NCI-H2081 treated with DMSO at 0.1 percent for 48 hours (cell line): ENCODE results near the gene COL9A3.

Experiments used
- DNase-seq: peaks from one replicate; lab custom pipeline; 2025; lab: John Stamatoyannopoulos, UW

Gene COL9A3

DNA sequence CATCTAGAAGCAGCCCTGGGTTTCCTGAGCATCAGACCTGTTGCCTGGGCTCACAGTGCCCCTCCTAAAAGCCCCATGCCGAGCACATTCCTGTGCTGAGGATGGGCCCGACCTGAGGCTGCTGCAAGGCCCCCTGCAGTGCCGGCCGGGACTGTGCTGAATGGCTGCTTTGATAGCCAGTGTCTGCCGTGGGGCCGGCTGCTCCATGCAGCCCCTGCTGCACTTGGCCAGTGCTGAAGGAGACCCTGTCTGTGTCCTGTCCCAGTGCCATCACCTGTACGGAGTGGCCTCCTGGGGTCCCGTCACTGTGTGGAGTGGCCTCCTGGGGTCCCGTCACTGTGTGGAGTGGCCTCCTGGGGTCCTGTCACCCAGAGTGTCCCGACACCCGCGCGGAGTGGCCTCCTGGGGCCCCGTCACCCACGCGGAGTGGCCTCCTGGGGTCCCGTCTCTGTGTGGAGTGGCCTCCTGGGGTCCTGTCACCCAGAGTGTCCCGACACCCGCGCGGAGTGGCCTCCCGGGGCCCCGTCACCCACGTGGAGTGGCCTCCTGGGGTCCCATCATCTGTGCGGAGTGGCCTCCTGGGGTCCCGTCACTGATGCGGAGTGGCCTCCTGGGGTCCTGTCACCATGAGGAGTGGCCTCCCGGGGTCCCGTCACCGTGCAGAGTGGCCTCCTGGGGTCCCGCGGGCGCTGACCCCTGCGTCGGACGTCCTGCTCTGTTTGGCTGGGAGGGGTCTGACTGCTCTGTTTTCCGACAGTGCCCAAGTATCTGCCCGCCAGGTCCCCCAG lies 7.0 kb downstream of the COL9A3 start:
- no peak for DNase-seq

DNA sequence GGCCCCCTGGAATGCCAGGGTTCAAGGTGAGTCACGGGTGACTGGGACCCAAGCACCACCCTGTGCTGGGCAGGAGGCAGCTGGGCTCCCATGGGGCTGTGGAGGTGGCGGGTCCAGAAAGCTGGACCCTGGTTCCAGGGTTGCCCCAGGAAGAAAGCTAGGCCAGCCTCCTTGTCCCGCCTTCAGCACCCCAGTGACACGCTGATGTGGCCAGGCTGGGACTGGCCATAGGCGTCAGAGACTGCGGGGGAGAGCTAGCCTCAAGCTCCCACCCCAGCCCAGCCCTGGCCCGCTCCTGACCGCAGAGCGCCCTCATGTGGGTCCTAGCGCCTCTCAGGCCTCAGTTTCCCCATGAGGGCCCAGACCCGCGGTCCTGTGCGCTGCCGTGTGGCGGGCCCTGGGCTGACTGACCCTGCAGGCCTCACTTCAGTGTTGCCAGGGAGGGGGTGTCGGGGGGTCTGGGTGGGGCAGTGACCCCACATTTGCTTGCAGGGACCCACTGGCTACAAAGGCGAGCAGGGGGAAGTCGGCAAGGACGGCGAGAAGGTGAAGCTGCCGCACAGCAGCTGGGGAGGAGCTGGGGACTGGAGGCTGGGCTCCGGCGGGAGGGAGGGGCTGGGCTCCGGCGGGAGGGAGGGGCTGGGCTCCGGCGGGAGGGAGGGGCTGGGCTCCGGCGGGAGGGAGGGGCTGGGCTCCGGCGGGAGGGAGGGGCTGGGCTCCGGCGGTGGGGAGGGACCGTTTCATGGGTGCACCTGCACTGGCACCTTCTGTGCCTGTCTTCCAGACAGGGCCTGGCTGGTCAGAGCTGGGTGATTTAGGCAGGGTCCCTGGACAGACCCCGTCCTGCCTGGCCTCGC lies 7.9 kb downstream of the COL9A3 start:
- DNase-seq: no peak

DNA sequence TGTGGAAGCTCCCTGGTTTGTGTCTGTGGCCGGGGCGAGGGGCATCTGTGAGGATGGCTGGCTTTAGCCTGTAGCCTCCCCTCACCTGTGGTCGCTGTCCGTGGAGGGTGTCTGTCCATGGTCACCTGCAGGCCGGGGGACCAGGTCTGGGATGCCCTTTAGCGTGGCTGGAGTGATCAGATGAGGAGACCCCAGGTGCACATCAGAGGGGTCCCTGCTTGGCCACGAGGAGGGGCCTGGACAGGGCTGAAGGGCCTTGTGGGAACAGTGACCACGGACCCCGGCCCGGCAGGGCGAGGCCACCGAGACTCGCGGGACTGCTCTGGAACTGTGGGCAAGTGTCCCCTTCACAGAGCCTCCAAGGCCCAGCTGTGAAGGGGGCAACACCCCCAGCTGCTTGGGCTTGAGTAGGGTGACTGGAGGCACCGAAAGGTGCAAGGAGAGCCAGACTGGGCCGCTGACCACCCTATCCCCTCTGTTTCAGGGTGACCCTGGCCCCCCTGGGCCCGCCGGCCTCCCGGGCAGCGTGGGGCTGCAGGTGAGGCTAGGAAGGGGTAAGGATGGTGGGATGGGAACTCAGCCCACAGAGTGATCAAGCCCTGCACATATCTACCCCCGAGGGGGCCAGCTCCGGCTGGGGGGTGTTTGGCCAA lies 8.6 kb downstream of the COL9A3 start:
- no peak for DNase-seq

DNA sequence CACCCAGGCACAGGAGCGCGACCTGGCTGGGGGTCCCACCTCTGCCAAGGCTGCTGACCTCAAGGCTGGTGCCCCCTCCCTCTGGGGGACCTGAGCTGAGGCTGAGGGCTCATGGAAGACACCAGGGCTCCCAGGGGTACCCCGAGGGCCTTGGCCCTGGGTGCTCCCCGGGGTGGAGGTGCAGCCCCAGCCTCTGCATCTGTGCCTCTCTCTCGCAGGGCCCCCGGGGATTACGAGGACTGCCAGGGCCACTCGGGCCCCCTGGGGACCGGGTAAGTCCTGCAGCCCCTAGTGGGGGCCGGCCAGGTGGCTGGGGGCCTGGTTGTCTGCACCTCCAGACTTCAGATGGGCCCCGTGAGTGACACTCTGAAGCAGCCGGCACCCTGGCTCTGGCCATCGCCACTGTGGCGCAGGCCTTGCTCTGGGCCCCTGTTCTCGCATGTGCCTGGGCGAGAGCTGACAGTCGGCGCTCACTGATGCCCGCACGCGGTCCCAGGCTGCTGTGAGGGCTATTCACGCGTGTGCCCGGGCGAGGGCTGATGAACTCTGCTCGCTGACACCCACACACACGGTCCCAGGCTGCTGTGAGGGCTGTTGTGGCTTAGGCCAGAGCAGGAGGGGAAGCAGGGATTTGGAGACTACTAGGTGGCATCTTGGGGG lies 9.3 kb downstream of the COL9A3 start:
- no peak for DNase-seq

DNA sequence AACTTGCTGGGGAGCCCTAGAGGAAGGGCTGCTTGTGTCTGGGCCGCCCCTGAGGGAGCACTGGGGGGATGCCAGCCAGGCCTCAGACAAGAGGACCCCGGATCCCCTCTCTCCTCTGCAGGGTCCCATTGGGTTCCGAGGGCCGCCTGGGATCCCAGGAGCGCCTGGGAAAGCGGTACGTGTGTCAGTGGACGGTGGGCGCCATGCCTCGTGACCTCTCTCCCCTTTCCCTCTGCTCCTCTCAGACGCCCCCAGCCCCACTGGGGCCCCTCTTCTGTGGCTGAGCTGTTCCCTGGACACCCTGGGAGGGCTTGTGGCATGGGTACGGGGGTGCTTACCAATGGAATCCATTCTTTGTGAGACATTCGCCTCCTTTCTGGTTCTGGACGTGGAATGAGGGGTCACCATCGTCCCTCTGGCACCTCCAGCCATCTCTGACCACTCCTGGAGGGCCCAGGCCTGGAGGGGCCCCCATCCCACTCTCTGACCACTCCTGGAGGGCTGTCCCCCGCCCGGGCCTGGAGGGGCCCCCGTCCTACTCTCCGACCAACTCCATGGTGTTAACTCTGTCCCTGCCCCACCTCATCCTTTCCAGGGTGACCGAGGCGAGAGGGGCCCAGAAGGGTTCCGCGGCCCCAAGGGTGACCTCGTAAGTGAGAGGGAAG lies 9.9 kb downstream of the COL9A3 start:
- DNase-seq: no peak

DNA sequence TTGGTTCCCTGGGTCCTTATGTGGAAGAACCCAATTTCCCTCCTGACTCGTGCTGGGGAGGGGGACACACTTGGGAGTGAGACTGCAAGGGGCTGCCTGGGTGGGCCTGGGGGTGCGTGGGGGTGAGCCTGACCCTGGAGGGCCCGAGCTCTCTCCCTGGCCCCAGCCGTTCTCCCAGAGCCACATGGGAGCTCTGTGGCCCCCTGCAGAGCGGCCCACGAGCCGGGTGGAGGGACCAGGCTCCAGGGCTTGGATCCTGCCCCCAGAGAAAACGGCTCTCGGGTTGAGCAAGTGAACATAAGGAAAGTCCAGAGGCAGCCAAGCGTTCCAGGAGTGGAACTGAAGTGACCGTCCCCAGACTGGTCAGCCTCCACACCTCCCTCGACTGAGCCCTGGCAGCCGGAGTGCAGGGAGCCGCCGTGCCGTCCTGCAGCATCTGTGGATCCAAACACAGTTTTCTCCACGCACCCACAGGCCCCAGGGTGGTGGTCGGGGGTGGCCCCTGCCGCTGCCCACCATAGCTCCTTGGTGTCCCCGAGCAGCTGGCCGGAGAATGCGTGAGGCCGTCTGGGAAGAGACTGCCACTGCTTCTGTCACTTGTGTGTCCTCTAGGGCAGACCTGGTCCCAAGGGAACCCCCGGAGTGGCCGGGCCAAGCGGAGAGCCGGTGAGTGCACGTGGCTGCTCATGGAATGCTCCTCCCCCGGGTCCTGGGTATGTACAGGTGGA lies 10.6 kb downstream of the COL9A3 start:
- no peak for DNase-seq

DNA sequence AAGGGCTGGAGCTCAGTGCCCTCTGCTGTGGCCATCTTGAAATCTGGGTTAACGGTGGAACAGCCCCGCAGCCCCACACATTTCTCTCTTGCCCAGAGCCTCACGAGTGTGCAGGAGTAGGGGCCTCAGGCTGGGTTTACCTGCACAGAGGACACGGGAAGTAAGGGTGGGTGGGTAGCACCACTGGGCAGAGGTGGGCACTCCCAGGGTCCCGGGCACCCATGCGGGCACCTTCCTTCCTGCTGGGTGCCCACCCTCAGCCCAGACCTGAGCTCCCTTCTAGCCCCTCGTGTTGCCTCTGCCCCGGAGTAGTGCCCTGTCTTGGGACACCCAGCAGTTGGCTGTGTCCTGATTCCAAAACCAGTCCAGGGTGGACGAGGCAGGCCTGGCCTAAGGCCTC lies 11.2 kb downstream of the COL9A3 start:
- no peak for DNase-seq

DNA sequence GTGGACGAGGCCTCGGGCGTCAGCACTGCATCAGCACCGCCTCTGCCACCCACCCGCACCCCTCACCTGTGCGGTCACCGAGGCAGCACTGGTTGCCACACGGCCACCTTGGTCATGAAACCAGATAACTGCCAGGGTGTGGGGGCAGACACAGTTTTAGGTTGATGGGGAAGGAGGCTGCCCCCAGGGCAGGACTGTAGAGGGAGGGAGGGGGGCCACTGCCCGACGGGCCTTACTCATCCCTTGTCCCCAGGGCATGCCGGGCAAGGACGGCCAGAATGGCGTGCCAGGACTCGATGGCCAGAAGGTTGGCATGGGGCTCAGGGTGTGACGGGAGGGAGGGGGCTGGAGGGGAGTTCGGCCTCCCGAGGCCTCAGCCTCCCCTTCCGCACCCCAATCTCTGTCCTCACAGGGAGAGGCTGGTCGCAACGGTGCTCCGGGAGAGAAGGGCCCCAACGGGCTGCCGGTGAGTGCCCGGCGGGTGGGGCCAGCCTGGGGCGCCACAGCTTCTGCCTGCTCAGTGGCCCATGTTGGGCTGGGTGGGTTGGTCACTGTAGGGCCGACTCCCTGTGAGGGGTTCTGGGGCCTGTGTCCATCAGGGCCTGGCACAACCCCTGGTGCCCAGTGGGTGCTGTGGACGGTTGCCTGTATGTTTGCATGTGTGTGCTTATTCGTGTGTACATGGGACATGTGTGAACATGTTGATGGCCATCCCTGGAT lies 11.8 kb downstream of the COL9A3 start:
- no peak for DNase-seq

DNA sequence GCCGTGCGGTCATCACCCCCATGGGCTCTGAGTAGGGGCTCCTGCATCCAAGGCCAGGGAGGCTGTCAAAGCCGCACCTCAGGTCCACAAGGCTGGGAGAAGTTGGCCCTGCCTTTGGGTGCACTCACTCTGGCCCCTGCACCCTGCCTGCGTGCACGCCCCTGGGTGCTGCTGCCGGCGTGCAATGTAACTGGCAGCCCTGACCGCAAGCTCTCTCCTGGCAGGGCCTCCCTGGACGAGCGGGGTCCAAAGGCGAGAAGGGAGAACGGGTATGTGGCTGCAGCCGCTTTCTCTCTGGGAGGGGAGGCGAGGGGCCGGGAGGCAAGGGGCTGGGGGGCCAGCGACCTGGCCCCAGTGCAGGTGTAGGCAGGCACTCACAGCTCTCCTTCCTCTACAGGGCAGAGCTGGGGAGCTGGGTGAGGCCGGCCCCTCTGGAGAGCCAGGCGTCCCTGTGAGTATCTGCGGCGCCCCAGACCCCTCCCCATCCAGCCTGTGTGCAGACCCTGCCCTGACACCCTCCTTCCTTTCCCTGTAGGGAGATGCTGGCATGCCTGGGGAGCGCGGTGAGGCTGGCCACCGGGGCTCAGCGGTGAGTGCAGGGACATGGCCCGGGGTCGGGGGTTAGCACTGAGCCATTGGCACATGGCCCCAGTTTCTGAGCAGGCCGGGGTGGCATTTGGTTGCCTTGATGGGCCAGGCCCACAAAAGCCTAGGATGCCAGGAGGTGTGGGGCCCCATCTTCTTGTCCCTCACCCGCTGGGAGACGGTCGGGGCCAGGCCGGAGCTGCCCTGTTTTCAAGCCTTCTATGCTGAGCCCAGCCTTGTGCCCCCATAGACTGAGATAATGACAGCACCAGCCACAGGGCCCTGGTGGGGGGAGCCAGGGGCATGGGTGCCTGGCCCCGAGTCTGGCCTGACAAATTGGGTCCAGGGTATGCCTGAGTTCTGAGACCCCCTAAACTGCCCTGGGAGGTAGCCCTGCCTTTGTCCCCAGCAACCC lies 12.7 kb downstream of the COL9A3 start:
- DNase-seq: no peak

DNA sequence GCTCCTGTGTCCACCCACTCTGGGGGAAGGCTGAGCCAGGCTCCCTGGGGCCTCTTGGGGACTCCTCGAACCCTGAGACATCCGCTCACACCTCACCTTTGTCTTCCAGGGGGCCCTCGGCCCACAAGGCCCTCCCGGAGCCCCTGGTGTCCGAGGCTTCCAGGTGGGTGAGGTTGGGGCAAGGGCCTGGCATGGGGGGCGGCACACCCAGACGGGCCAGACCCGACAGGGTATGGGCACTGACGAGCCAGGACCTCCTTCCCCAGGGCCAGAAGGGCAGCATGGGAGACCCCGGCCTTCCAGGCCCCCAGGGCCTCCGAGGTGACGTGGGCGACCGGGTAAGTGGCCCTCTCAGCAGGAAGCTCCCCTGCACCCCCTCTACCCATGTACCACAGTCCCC lies 13.4 kb downstream of the COL9A3 start:
- DNase-seq: no peak

DNA sequence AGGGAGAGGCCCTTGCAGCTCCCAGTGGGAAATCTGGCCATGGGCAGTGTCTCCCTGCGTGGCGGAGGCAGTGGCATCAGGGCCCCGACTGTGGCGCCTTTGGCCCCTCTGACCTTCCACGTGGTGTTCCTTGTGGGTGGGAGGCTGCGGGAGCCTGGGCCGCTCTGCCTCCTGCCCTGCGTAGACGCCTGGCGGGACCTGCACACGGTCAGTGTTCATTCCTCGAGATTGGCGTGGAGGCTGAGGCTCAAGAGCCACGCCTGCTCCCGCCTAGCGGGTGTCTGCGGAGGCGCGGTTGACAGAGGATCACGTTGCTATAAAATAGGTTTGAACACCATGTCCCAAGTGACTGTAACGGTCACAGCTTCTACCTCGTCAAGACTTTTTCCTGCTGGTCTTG lies 14.0 kb downstream of the COL9A3 start:
- DNase-seq: no peak

DNA sequence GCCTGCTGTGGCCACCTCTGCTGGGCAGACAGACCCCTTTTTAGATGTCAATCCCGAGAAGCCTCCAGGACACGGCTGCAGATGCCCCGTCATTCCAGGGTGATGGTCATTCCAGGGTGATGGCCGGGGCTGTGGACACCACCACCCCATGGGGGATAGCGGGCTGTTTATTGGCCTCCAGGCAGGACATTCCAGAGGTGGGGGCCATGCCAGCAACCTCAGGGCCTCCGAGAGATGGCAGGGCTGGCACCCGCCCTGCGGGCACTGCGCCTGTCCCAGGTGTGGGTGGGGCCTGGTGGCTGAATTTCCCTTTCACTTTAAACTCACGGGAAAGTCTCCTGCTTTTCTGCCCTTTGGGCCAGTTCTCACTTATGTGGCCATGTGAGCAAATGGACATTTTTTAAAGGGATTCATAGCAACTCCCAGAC lies 14.5 kb downstream of the COL9A3 start:
- no peak for DNase-seq

DNA sequence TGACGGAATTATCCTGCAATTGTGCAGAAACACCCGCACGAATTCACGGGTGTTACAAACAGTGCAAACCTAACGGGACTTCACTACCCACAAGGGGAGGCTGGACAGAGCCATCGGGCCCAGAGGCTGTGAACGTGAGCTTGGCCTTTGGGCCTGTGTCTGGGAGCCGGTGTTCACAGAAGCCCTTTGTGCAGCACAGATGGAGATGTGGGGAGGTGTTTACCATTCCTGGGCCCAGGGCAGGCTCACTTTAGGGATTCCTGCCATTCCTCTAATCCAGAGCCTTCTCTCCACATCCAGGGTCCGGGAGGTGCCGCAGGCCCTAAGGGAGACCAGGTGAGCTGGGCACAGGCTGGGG lies 15.0 kb downstream of the COL9A3 start:
- DNase-seq: no peak

DNA sequence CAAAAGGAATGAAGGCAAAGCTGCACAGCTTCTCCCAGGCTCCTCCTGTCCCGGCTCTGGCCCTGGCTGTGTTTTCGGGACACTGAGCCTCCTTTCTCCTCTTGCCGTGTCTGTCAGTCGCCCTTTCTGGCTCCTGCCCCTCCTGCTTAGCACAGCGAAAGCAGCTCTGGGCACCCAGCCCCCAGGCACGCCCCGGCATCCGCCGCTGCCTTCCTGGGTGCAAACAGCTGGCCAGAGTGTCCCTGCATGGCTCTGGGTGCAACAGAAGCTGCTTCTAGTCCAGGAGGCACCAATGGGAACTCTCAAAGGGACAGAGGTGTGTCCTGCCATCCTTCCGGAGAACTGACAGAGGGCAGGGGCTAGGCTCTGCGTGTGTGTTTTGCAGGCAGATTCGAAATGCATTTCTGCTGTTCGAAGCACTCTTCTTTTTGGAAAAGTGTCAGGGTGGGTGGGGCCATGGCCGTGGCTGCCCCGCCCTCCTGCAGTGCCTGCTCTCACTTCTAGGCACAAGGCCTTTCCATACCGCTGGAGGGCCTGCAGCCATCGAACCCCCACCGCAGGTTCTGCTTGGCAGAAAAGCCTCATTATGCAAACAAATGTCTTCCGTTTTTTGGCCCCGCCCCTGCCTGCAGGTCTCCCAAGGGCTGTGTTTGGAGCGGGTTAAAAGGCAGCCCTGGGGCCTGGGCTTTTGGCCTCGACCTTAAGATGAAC lies 15.5 kb downstream of the COL9A3 start:
- DNase-seq: no peak

DNA sequence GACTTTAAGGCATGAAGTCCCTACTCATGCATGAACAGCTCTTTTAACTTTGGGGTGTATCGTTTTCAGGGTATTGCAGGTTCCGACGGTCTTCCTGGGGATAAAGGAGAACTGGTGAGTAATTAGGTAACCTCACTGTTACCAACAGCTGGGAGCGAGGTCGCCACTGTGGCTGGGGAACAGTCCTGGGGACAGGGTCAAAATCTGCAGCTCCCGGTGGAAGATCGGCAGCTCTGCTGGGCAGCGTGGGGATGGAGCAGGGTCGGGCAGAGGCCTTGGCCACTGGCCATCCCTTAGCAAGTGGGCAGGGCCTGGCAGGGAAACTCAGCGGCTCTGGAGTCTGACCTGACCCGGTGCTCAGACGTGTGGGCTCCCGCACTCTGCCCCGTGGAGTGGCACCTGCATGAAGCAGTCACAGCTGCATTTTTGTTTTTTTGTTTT lies 16.1 kb downstream of the COL9A3 start:
- DNase-seq: no peak

DNA sequence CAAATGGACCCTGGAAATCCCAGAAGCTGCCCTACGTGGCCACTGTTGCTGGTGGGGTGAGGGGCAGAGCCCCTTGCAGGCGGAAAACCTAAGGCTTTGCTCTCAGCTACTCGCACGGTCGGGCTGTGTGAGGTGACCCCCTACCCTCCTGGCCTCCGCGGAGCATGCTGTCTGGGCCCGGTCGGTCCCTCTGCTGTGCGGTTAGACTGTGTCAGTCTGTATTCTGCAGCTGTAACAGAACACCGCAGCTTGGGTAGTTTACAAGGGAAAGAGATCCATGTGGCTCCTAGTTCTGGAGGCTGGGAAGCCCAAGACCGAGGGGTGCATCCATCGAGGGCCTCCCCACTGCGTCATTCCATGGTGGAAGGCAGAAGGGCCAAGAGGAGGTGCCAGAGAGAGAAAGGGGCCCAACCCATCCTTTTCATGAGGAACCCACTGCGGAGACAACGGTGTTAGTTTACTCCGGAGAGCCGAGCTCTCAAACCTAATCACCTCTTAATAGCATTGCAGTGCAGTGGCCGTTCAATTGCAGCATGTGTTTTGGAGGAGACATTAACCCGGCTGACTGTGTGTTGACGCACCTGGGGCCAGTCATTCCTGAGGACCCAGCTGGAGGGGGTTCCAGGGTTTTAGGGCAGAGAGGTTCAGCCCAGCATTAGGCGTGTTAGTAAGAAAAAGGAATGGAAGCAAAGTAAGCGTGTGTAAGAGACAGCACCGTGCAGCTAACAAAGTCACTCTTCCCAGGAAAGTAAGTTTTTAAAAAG lies 18.3 kb downstream of the COL9A3 start:
- DNase-seq: no peak

DNA sequence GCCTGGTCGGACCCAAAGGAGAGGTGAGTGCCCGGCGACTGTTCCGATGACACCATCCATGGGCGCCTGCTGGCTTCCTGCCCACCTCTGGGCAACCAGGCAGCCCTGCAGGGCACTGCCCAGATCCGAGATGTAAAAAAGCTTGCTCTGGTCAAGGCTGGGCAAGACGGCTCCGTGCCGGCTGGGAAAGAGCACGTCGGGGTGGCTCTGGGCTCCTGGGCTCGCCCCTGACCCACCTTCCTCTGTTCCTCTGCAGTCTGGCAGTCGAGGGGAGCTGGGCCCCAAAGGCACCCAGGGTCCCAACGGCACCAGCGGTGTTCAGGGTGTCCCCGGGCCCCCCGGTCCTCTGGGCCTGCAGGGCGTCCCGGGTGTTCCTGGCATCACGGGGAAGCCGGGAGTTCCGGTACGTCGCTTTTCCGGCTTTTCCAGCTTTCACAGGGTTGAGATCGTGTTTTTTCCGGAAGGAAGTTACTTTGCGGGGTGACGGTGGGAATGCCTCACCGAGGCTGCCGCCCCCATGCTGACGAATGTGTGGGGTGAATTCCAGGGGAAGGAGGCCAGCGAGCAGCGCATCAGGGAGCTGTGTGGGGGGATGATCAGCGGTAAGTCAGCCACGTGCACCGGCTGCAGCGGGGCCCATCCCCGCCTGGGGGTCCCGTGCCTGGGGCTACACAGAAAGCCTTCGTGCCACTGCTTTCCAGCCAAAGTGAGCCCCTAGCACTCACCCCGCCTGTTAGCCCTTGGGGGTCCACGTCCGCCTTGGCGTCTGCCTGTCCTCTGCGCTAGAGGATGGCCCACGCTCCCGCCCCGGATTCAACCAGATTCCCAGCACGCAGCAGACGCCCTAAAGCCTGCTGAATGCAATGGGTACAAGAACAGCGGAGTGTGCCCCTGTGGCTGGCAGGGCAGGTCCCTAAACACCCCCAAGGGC lies 19.3 kb downstream of the COL9A3 start:
- DNase-seq: no peak
